ENCODE data around the gene ACSM2A.

- TF ChIP-seq CTCF (IDR thresholded peaks at IDR 0.05): no peak
- no peak for TF ChIP-seq POLR2A (IDR thresholded peaks at IDR 0.05)
Observed at GRCh38 chr16:20485408-20485807, 34.1 kb downstream of the ACSM2A start.

Data from uterus (tissue), 2 donors.